ENCODE results near the gene MACROD1.

DNA sequence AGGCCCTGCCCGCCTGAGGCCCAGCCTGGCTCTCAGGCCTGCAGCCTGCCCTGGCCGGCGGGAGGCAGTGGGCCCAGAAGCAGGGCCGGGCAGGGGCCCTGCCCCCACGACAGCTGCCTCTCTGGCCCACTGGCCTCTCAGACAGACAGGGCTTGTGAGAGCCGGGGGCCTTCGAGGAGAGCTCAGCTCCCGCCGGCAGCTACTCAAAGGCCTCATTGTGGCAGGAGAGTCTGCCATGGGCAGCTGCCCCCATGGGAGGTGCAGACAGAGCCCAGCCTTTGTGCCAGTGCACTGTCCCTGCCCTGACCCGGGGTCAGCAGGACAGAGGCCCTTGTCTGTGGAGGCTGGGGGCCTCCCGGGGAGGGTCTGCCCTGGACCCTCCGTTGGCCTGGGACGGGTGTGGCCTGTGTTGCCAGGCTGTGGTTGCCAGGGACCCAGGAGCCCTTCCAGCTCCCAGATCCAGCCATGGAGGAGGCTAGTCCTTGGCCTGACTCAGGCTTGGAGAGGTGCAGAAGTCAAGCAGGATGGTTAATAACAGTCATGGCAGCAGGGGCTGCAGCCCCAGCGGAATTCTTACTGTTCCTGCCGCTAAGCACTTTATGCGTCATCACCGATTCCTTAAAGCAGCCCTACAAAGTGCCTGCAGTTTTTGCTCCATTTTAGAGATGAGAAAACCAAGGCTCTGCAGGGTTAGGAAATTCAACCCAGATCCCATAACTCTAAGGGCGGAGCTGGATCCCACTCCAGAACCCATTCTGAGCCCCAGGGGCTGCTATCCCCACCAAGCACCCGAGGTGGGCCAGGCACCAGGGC, 117.7 kb downstream of the MACROD1 start:
- TF ChIP-seq, protein P1, sequence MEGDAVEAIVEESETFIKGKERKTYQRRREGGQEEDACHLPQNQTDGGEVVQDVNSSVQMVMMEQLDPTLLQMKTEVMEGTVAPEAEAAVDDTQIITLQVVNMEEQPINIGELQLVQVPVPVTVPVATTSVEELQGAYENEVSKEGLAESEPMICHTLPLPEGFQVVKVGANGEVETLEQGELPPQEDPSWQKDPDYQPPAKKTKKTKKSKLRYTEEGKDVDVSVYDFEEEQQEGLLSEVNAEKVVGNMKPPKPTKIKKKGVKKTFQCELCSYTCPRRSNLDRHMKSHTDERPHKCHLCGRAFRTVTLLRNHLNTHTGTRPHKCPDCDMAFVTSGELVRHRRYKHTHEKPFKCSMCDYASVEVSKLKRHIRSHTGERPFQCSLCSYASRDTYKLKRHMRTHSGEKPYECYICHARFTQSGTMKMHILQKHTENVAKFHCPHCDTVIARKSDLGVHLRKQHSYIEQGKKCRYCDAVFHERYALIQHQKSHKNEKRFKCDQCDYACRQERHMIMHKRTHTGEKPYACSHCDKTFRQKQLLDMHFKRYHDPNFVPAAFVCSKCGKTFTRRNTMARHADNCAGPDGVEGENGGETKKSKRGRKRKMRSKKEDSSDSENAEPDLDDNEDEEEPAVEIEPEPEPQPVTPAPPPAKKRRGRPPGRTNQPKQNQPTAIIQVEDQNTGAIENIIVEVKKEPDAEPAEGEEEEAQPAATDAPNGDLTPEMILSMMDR (IDR thresholded peaks at IDR 0.05), result peak in 1 of 5 experiments; percentile 27
- TF ChIP-seq POLR2A (IDR thresholded peaks at IDR 0.05) (no peak), EP300 (IDR thresholded peaks at IDR 0.05) (peak; percentile 74 to 96)
